GM18858 (cell line): ENCODE results near the gene NKTR.
"Not testable (repeated sequence)": the region's sequence is repeated elsewhere in the genome, so short reads cannot be mapped to it uniquely, and the experiment has no call there.

Experiments used
- ATAC-seq: cut with Tn5 transposase; IDR thresholded peaks from one replicate; pipeline ENCODE4 v1.9.1; 2021; ENCODE audit not compliant: unreplicated experiment

The NKTR gene

DNA sequence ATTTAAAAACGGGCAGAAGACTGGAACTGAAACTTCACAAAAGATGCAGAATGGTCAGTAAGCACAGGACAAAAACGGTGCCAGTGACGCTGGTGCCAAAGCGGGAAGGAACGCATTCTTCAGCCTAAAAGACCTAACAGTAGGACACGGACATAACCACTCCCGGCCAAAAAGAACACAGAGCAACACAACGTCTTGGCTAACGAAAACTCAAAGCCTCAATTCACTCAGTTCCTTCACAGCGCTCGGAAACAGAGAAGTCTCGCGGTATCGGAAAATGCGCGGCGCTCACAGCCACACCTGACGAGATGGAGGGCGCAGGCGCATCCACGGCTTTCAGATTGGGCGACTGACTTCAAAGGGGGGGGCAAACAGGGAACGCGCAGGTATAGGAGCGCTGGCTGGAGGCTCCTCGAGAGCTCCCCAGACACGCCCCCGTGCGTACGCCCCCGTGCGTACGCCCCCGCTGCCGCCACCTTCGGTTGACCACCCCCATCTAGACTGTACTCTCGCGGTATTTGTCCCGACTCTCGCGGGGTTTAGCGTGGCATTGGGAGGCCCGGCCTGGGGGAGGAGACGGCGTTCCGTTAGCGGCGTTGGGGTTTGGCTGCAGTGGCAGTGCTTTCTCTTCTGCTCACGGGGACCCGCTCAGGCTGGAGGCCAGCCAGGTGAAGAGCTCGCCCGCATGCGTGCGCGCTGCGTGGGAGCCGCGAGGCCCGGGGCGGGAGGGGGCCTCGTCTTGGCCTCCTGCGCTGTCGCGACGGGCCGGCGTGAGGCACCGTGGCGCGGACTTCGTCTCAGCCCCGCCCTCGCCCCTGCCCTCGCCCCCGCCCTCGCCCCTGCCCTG is at the start of gene NKTR:
Gene NKTR, plus strand, starts transcription at position 576 of the 847 bp plus-strand sequence. CDS start 321 bp downstream, outside the sequence.
- peak; percentile 67 for ATAC-seq

GRCh38 chr3:42552830-42553229 is 47.7 kb upstream of the NKTR start:
- no peak for ATAC-seq

GRCh38 chr3:42556089-42556632 is 44.3 kb upstream of the NKTR start:
- ATAC-seq = peak; percentile 78

- ATAC-seq = not testable (repeated sequence)
Observed at GRCh38 chr3:42556817-42557216, 43.7 kb upstream of the NKTR start.

DNA sequence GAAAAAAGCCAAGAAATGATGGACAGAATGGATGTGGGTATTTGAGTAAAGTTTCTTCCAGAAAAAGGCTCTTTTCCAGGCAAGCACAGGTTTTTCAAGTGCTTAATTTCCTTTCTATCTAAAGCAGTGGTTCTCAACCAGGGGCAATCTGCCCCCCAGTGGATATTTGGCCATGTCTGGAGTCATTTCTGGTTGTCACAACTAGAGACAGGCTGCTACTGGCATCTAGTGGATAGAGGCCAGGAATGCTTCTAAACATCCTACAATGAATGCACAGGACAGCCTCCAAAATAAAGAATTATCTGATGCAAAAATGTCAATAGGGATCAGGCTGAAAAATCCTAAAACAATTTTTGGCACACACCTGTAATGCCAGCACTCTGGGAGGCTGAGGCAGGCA is 42.6 kb upstream of the NKTR start:
- no peak for ATAC-seq

- ATAC-seq = no peak
Observed at GRCh38 chr3:42562047-42562907, 38.2 kb upstream of the NKTR start.

- ATAC-seq = no peak
Observed at GRCh38 chr3:42569593-42570142, 30.8 kb upstream of the NKTR start.

DNA sequence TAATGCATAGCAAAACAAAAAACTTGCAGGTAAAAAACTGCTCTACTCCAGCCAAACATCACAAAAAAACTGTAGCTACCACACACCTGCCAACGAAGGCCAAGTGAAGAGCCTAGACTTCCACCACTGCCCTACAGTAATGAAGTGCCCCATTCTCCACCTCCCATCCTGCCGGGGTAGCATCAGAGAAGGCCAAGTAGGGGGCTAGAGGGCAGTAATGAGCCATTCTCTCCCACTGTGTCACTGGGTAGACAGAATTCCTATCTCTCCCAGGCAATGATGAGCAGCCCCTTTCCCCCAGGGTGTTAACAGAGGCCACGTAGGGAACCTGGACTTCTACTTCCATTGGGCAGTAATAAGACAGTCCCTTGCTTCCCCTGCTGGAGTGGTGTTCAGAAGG is 28.2 kb upstream of the NKTR start:
- no peak for ATAC-seq

DNA sequence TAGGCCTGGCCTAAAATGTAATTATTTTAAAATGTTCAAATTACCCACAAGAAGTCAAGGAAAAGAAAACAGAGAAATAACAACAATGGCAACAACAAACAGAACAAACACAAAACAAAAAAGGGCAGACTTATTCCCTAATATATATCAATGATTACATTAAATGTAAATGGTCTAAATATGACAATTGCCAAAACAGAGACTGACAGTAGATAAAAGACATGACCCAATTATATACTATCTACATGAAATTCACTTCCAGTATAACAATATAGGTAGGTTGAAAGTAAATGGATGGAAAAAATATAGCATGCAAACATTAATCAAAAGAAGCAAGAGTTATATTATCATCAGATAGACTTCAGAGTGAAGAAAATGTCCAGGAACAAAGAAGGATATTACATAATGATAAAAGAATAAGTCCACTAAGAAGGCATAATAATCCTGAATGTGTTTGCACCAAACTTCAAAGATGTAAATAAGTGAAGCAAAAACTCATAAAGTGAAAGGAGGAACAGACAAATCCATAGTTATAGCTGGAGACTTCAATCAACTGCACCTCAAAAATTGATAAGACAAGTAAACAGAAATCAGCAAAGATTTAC is 25.2 kb upstream of the NKTR start:
- no peak for ATAC-seq

DNA sequence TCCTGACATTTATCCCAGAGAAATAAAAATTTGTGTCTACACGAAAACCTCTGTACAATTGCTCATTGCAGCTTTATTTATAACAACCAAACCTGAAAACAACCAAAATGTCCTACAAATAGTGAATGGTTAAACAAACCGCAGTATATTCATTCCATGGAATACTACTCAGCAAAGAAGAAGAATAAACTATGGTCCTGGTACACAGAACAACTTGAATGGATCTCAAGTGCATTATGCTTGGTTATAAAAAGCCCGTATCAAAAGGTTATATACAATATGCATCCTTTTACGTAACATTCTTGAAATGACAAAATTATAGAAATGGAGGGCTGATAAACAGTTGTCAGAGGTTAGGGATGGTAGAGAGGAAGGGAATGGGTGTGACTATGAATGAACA is 22.4 kb upstream of the NKTR start:
- no peak for ATAC-seq

DNA sequence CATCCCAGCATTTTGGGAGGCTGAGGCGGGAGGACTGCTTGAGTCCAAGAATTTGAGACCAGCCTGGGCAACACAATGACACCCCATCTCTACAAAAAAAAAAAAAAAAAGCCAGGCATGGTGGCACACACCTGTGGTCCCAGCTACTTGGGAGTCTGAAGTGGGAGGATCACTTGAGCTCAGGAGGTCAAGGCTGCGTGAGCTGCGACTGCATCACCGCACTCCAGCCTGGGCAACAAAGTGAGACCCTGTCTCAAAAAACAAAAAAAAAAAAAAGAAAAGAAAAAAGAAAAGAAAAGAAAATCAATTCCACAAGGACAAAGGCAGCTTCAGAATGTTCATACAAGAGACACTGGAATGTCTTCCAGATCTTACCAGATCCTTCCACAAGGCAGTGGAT is 21.1 kb upstream of the NKTR start:
- ATAC-seq = not testable (repeated sequence)

DNA sequence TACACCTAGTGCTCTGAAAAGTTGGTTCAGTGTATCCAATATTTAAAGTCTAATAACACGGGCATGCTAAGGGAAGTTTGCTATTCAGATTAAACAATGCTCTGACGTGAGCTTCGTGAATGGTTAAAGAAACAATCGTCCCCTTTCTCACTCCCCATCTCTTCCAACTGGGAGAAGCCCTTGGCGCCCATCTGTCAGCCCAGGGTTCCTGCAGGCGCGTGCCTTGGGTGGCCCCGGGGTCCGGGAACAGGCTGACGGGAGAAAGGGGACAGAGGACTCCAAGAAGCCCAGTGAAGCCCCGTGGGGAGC is 19.1 kb upstream of the NKTR start:
- no peak for ATAC-seq

GRCh38 chr3:42581709-42582473 is 18.6 kb upstream of the NKTR start, which contains the start of gene SEC22C:
SEC22C (minus strand) TSS chr3:42581967; CDS start chr3:42569046, 12,921 bp downstream.
- peak; percentile 68 for ATAC-seq

GRCh38 chr3:42582474-42583070 is 17.9 kb upstream of the NKTR start:
- no peak for ATAC-seq

DNA sequence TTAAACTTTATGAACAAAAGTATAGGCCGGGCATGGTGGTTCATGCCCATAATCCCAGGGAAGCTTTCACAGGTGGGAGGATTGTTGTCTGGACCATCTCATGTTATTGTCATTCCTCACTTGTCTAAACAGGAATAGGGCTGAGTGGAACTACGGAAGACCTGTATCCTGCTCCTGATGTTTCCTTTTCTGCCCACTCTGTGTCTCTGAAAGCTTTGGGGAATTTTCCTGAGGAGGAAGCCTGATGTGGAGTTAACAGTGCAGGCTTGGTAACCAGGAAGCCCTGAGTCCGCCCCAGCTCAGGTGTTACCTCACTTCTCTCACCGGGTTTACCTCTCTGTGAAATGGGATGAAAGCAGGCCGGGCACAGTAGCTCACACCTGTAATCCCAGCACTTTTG is 11.9 kb upstream of the NKTR start:
- ATAC-seq = no peak

DNA sequence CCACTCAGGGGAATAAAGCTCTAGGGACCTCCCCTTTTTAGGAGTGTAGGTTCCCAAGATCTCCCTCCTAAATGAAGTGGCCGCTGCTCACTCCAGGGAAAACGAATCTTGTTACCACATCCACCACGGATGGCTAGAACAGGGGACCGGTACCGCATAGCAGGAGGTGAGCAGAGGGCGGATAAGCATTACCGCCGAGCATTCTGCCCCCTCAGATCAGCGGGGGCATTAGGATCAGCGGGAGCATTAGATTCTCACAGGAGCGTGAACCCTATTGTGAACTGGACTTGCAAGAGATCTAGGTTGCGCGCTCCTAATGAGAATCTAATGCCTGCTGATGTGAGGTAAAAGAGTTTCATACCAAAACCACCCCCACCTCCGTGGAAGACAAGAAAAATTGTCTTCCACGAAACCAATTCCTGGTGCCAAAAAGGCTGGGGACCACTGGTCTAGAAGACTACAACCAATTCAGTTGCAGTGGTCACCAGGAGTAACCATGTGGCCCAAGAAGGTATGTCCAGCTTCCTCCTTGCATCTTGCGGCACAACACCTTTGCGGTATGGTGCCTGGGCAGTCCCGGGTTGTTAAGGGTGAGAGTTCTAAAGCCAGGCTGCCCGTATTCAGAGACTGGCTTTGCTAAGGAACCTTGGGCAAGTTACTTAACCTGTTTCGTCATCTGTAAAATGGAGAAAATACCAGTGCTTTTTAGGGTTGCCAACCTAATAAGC is 10.9 kb upstream of the NKTR start:
- ATAC-seq = no peak

GRCh38 chr3:42590989-42591756 is 9.3 kb upstream of the NKTR start:
- no peak for ATAC-seq

- ATAC-seq = no peak
Observed at GRCh38 chr3:42591811-42592210, 8.7 kb upstream of the NKTR start.
